HG03280 (cell line): ENCODE data around the gene RBM44.
"Not testable (repeated sequence)": the region's sequence is repeated elsewhere in the genome, so short reads cannot be mapped to it uniquely, and the experiment has no call there.

Experiments
- ATAC-seq: cut with Tn5 transposase; IDR thresholded peaks from one replicate; pipeline ENCODE4 v1.9.1; 2021; ENCODE audit warnings: mild to moderate bottlenecking, moderate library complexity; ENCODE audit not compliant: unreplicated experiment

The RBM44 gene

GRCh38 chr2:237854295-237854694, 55.7 kb downstream of the RBM44 start:
- ATAC-seq = no peak

GRCh38 chr2:237857791-237858190, 59.2 kb downstream of the RBM44 start:
- ATAC-seq = no peak

GRCh38 chr2:237858294-237859081, 59.9 kb downstream of the RBM44 start:
- no peak for ATAC-seq

- ATAC-seq = no peak
Observed at GRCh38 chr2:237859082-237859433, 60.5 kb downstream of the RBM44 start.

- no peak for ATAC-seq
Observed at GRCh38 chr2:237859533-237860272, 61.1 kb downstream of the RBM44 start, which contains the start of gene RAMP1. RAMP1 (plus strand) TSS chr2:237859623; CDS start chr2:237859676, 53 bp downstream.

GRCh38 chr2:237860273-237860935, 61.8 kb downstream of the RBM44 start:
- ATAC-seq = no peak

- ATAC-seq = no peak
Observed at GRCh38 chr2:237861875-237862527, 63.4 kb downstream of the RBM44 start.

GRCh38 chr2:237862528-237862895, 63.9 kb downstream of the RBM44 start:
- ATAC-seq = no peak

- ATAC-seq = no peak
Observed at GRCh38 chr2:237863102-237863511, 64.5 kb downstream of the RBM44 start.

- ATAC-seq = no peak
Observed at GRCh38 chr2:237863689-237864443, 65.3 kb downstream of the RBM44 start.

- ATAC-seq = no peak
Observed at GRCh38 chr2:237864444-237864931, 65.9 kb downstream of the RBM44 start.

- ATAC-seq = no peak
Observed at GRCh38 chr2:237864940-237865622, 66.5 kb downstream of the RBM44 start.

GRCh38 chr2:237865623-237866041, 67.1 kb downstream of the RBM44 start:
- ATAC-seq = no peak

- ATAC-seq = no peak
Observed at GRCh38 chr2:237866101-237866621, 67.6 kb downstream of the RBM44 start.

GRCh38 chr2:237867465-237867864, 68.9 kb downstream of the RBM44 start:
- no peak for ATAC-seq

GRCh38 chr2:237868074-237868473, 69.5 kb downstream of the RBM44 start:
- ATAC-seq = not testable (repeated sequence)

- ATAC-seq = no peak
Observed at GRCh38 chr2:237868631-237869342, 70.2 kb downstream of the RBM44 start.

GRCh38 chr2:237869343-237870102, 70.9 kb downstream of the RBM44 start:
- ATAC-seq = no peak
